ENCODE measurements around the gene RAB18.

DNA sequence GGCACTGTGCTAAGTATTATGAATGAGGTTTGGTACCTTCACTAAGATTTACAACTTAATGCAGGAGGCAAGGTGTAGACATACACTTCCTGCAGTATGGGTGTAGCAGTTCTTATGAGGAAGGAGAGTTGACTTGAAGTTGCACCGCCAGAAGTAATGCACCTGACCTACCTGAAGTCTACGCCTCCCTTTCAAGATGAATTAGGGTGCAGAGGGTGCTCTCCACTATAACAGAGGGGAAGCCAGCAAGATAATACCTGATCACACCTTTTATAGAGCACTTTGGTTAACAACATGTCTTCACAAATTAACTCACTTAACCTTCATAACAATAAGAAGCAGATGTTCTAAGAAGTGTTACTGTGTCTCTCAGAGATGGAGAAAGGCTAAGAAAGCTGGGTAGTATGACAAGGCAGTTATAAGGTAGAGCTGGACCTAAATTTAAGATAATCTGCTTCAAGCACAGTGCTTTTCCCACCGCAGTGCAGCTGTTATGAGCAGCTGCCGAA is 552 bp upstream of the RAB18 start:
- TF ChIP-seq, protein P1, sequence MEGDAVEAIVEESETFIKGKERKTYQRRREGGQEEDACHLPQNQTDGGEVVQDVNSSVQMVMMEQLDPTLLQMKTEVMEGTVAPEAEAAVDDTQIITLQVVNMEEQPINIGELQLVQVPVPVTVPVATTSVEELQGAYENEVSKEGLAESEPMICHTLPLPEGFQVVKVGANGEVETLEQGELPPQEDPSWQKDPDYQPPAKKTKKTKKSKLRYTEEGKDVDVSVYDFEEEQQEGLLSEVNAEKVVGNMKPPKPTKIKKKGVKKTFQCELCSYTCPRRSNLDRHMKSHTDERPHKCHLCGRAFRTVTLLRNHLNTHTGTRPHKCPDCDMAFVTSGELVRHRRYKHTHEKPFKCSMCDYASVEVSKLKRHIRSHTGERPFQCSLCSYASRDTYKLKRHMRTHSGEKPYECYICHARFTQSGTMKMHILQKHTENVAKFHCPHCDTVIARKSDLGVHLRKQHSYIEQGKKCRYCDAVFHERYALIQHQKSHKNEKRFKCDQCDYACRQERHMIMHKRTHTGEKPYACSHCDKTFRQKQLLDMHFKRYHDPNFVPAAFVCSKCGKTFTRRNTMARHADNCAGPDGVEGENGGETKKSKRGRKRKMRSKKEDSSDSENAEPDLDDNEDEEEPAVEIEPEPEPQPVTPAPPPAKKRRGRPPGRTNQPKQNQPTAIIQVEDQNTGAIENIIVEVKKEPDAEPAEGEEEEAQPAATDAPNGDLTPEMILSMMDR (IDR thresholded peaks at IDR 0.05), result no peak
- TF ChIP-seq POLR2A (IDR thresholded peaks at IDR 0.05), result no peak
